Left lung (tissue), 10 donors: ENCODE measurements around the gene ETV6. TPM values are rescaled to one million over a fixed set of nuclear protein-coding genes. Genes with fewer than 3 reads are reported as not detected.

ENCODE experiments used
- ATAC-seq: fragments of 200-7000 bp; cut with Tn5 transposase; one replicate; pipeline ENCODE4 v1.9.1; 2020; ENCODE audit warnings: moderate library complexity
- DNase-seq, 4 donors: peaks; one replicate each; pipeline ENCODE4 v3.0.0-alpha.2; 2013 to 2020
- H3K27ac ChIP-seq, 2 donors: fragments of 200-600 bp; sonication (generic) in 1 of 2; one replicate each; pipeline versions ENCODE4 v1.5.0 to v1.8.0; 2020 to 2021
- H3K27me3 ChIP-seq, 2 donors: fragments of 200-600 bp; sonication (generic) in 1 of 2; one replicate each; pipeline versions ENCODE4 v1.5.0 to v1.8.0; 2020 to 2021
- H3K36me3 ChIP-seq, 2 donors: fragments of 200-600 bp; sonication (generic) in 1 of 2; one replicate each; pipeline versions ENCODE4 v1.5.0 to v1.8.0; 2020 to 2021
- H3K4me1 ChIP-seq, 2 donors: fragments of 200-600 bp; one replicate each; pipeline ENCODE4 v1.8.0; 2021
- H3K4me3 ChIP-seq, 2 donors: fragments of 200-600 bp; sonication (generic) in 1 of 2; one replicate each; pipeline versions ENCODE4 v1.5.0 to v1.8.0; 2020 to 2021; ENCODE audit warnings: mild to moderate bottlenecking in 1 of 2
- H3K9me3 ChIP-seq, 2 donors: fragments of 200-600 bp; sonication (generic) in 1 of 2; one replicate each; pipeline versions ENCODE4 v1.5.0 to v1.8.0; 2020 to 2021
- intact Hi-C, 2 donors: fragments of 100-400 bp; cut with DNase I; formaldehyde crosslinking; loops; one replicate each; pipeline versions ENCODE4 v1.11.2 to v1.14.2; 2022
- polyA plus RNA-seq, 6 donors: library from polyadenylated mRNA; unstranded; fragments of 120-200 nt; gene quantifications; one replicate each; pipeline ENCODE4 v1.2.1, GENCODE V29; 2013; ENCODE audit not compliant: insufficient read length in 6 of 6
- total RNA-seq, 2 donors: library from RNA; stranded (reverse); fragmentation: NEBNext Ultra II Directional; extraction: Animal tissue kit (Norgen Biotek cat#: 25700); gene quantifications; one replicate each; pipeline ENCODE4 v1.2.1, GENCODE V29; 2021
- TF ChIP-seq, protein P1 (sequence below), 2 donors: fragments of 200-600 bp; sonication (generic) in 1 of 2; IDR thresholded peaks; one replicate each; pipeline versions ENCODE4 v1.5.0 to v1.8.0; 2021; ENCODE audit warnings: antibody characterized with exemption in 2 of 2
- donor health status: DM: no; HTN: yes; CAD: no.
- donor health status: DM: no; HTN: no; CAD: no.

Gene ETV6
- total and polyA plus RNA-seq, 8 donors: 16.0 to 44.7 (median 17.1) TPM

DNA sequence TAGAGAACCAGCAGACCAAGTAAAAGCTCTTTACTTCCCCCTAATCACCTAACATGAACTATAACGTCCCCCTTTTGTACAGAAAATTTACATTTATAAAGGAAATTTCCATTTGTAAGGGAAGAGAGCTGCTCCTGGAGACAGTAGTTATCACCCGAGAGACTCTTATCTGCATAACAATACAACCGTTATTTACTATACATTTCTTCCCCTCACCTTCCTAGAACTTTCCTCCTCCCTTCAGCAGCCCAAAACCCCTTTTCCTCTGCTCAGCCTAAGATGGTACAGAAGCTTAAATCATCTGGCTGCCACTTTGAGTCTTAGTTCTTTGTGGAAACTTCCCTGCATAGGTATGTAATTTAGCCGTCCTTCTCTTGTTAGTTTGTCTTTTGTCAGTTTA, 40.4 kb upstream of the ETV6 start:
- DNase-seq: no peak
- Histone ChIP-seq H3K27me3 (no peaks in the 10 kb centered on the region), H3K4me3 (no peak overlapping the region), H3K27ac (no peak overlapping the region), H3K36me3 (no peaks in the 10 kb centered on the region), H3K9me3 (no peaks in the 10 kb centered on the region), H3K4me1 (no peaks in the 10 kb centered on the region)
- TF ChIP-seq, protein P1, sequence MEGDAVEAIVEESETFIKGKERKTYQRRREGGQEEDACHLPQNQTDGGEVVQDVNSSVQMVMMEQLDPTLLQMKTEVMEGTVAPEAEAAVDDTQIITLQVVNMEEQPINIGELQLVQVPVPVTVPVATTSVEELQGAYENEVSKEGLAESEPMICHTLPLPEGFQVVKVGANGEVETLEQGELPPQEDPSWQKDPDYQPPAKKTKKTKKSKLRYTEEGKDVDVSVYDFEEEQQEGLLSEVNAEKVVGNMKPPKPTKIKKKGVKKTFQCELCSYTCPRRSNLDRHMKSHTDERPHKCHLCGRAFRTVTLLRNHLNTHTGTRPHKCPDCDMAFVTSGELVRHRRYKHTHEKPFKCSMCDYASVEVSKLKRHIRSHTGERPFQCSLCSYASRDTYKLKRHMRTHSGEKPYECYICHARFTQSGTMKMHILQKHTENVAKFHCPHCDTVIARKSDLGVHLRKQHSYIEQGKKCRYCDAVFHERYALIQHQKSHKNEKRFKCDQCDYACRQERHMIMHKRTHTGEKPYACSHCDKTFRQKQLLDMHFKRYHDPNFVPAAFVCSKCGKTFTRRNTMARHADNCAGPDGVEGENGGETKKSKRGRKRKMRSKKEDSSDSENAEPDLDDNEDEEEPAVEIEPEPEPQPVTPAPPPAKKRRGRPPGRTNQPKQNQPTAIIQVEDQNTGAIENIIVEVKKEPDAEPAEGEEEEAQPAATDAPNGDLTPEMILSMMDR (IDR thresholded peaks at IDR 0.05): no peak
- intact Hi-C loops: no loop called here
- ATAC-seq: no peak

DNA sequence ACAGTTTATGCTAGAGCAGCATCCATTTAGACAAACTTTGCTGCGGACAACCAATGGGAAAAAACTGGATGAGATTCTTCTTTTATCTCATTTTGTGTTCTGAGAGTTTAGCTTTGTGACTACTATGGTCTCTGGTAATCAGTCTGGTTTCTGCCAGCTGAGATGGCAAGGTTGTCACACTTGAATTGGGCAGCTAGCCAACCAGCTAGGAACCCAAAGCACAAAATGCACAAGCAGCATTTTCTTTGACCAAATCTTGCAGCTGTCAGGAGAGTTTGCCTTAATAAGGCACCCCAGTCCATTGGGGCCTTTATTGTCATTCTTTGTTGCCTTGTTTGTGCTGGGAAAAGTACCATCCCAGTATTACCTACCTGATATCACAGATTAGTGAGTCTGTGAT, 34.0 kb upstream of the ETV6 start:
- ATAC-seq (no peak), DNase-seq (no peak)
- no peak overlapping the region for H3K4me3 ChIP-seq
- intact Hi-C loops: no loop called here
- H3K9me3 ChIP-seq: no peaks in the 10 kb centered on the region
- no peaks in the 10 kb centered on the region for H3K27me3 ChIP-seq
- H3K4me1 ChIP-seq: no peaks in the 10 kb centered on the region
- no peak overlapping the region for H3K27ac ChIP-seq
- H3K36me3 ChIP-seq: no peaks in the 10 kb centered on the region
- TF ChIP-seq, protein P1 (IDR thresholded peaks at IDR 0.05): no peak

- no peak overlapping the region for H3K27ac ChIP-seq
- H3K27me3 ChIP-seq: no peaks in the 10 kb centered on the region
- peaks cover 0 to 5% of the 10 kb centered on the region in 2 donors for H3K4me1 ChIP-seq
- TF ChIP-seq, protein P1 (IDR thresholded peaks at IDR 0.05): no peak
- intact Hi-C loops: no loop called here
- no peak overlapping the region for H3K4me3 ChIP-seq
- no peak for ATAC-seq
- H3K36me3 ChIP-seq: no peaks in the 10 kb centered on the region
- DNase-seq: no peak
- H3K9me3 ChIP-seq: no peaks in the 10 kb centered on the region
Measured at GRCh38 chr12:11618046-11618445, 31.4 kb upstream of the ETV6 start.

DNA sequence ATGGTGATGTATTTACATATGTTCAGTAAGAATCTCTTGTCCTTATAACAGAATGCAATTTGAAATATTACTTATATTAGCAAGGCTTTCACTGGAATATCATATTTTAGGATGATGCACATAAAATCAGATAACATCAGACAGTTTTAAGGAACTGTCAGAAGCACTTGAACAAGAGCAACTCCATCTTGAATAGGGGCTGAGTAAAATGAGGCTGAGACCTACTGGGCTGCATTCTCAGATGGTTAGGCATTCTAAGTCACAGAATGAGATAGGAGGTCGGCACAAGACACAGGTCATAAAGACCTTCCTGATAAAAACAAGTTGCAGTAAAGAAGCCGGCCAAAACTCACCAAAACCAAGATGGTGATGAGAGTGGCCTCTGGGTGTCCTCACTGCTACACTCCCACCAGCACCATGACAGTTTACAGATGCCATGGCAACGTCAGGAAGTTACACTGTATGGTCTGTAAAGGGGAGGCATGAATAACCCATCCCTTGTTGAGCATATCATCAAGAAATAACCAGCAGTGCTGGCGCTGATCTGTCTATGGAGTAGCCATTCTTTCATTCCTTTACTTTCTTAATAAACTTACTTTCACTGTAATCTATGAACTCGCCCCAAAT, 27.6 kb upstream of the ETV6 start:
- H3K36me3 ChIP-seq: no peaks in the 10 kb centered on the region
- no peaks in the 10 kb centered on the region for H3K27me3 ChIP-seq
- no peak overlapping the region for H3K27ac ChIP-seq
- TF ChIP-seq, protein P1 (IDR thresholded peaks at IDR 0.05): no peak
- no peak overlapping the region for H3K4me3 ChIP-seq
- ATAC-seq (no peak), DNase-seq (no peak)
- H3K9me3 ChIP-seq: no peaks in the 10 kb centered on the region
- H3K4me1 ChIP-seq: peaks cover 0 to 15% of the 10 kb centered on the region in 2 donors
- intact Hi-C loops: no loop called here

DNA sequence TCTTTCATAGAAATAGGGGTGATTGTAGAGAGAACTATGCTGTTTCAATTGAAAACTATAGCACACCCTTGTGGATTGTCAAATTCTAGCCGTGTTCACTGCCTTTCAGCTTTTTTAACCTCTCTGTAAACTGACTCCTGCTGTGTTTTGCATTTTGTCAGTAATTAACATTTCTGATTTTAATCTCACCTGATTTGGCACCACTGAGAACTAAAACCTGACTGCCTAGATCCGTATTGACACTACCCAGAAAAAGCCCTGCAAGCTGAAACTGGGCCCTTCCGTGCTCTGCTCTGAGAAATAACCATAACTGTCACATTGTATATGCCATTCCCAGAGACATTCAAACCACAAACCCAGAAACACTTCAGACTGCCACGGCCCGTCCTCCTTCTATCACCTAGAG, 26.6 kb upstream of the ETV6 start:
- no peak overlapping the region for H3K4me3 ChIP-seq
- ATAC-seq (peak; percentile 44), DNase-seq (peak in 1 of 4 donors; percentile 23)
- intact Hi-C loops: no loop called here
- TF ChIP-seq, protein P1 (IDR thresholded peaks at IDR 0.05): no peak
- no peaks in the 10 kb centered on the region for H3K36me3 ChIP-seq
- no peaks in the 10 kb centered on the region for H3K27me3 ChIP-seq
- H3K4me1 ChIP-seq: peaks cover 0 to 15% of the 10 kb centered on the region in 2 donors
- H3K27ac ChIP-seq: peak overlapping the region in 1 of 2 donors; percentile 19
- no peaks in the 10 kb centered on the region for H3K9me3 ChIP-seq
